NCI-H1436 treated with DMSO at 0.1 percent for 48 hours (cell line): Measurements from ENCODE around the gene PRR35.

Experiments
- DNase-seq: peaks from one replicate; lab custom pipeline; 2025; lab: John Stamatoyannopoulos, UW

Gene PRR35

DNA sequence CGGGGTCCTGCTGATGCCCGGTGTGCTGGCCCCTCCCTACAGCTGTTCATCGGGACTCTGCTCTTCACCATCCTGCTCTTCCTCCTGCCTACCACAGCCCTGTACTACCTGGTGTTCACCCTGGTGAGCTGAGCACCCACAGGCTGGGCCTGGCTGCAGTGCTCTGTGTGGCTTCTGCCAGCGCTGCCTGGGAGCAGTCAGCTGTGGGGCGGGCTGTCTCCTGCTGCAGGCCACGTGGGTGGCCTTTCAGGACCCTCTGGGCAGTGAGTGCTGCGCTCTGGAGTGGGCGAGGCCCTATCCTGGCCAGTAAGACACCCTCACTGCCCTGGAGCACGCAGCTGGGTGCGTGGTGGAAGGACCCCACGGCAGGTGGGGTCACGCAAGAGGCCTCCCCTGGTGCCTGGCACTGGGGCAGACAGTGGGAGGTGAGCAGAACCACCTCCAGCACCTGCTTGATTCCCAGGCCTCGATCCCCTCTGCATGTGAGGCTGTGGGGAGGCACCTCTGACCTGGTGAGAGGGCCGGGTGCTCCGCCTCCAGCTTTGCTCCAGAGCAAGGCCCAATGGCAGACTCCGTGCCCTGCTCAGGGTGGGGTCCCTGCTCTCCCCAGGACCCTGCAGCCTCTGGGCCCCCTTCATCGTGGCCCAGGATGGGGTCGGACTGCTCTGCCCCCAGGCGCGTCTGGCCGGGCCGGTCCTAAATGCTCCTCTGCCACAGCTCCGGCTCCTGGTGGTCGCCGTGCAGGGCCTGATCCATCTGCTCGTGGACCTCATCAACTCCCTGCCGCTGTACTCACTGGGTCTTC, 20.1 kb downstream of the PRR35 start:
- no peak for DNase-seq

DNA sequence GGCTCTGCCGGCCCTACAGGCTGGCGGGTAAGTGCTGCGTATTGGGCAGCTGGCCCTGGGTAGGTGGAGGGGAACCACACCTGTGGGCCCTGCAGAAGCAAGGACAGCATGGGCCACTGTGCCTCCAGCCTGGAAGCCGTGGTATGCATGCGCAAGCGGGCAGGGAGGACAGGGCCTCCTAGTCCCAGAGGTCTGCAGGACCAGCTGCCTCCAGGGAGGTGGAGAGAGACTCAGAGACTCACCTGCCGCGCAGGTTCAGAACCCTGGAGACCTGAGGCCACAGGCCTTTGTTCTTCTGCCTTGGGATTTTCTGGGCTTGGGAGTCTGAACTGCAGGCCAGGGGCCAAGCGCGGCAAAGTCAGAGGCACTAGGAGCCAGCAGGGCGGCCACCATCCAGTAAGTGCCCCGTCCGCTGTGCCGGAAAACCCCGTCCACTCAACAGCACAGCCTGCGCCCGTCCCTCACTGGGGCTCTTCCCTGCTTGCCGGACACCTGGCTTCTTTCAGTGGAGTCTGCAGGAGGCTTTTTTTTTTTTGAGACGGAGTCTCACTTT, 20.8 kb downstream of the PRR35 start:
- no peak for DNase-seq

DNA sequence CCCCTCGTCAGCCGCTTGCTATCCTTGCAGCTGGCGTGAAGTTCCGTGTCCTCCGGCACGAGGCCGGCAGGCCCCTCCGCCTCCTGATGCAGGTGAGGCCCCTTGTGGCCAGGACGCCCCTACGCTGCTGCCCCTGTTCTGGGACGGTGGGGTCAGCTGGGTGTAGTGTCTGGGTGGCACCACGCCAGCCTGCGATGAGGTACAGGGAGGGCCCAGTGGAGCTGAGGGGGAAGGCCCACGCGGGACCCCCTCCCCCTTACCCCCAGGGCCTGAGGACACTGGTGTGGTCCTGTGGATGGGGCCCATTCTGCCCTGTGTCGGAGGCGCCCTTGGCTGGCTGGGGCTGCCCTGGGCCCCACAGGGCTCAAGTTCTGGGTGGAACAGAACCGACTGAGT, 22.0 kb downstream of the PRR35 start:
- DNase-seq: no peak

DNA sequence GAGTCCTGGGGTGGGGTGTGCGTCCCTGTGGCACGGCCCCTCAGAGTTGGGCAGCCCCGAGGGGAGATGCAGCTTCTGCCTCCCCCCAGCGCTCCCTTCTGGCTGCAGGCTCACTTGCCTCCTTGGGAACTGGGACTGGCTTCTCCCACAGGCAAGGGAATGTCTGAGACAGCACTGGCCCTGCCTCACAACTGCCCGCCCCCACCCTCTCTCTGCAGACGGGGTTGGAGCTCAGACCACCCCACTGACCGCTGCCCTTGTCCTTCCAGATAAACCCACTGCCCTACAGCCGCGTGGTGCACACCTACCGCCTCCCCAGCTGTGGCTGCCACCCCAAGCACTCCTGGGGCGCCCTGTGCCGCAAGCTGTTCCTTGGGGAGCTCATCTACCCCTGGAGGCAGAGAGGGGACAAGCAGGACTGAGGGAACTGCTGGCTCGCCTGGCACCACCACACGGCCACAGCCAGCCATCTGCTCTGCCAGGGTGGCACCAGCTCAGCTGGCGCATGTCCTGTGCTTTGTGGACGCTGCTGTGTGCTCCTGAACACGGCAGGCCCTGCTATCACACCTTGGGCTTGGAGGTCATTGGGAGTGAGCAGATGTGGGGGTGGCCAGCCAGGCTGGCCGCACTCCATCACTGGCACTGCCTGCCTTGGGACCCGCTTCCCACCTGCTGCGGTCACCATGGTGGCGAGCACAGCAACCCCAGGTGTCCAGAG, 22.6 kb downstream of the PRR35 start:
- DNase-seq: no peak

DNA sequence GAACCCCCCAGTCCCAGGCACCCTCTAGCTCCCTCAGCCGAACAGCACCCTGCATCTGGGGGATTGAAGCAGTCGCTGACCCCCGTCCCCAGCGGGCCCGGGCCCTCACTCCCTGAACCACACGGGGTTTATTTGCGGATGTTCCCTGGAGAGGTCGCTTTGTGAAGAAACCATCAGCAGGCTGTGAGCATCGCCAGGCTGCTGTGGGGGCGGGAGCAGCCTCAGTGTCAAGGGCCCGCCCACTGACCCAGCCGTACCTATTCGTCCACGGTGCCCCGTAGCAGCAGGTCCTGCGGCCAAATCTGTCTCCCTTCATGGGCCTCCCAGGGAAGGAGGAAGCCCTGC, 23.2 kb downstream of the PRR35 start:
- DNase-seq: no peak

DNA sequence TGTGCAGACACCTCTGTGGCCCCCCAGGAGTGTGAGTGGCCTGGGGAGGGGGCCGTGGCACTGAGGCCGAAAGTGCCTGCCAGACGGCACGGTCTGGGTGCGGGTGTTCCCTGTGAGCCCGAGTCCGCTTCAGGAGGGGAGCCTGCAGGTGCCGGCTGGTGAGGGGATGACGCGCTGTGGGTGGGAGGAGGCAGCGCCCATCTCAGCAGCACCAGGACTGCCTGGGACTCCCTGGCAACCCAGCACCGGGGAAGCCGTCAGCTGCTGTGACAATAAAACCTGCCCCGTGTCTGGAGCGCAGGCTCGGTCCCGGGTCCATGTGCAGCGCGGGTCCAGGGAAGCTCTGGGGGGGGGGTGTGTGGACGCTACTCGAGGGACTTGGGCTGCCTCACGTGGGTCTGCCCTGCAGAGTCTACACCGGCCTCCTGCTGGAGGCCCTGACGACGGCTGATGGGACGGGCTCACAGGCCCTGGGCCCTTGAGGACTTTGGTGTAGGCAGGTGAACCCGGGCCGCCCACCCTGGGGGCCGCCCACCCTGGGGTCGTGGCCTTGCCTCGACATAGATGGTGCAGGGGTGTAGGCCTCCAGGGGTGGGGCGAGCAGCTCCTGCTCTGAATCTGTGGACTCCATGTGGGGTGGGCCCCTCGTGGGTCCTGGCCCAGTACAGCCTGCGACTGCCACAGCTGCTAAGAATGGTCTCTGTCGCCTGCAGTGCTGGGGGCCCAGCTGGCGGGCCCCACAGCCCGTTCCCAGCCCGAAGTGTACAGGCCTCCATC, 23.8 kb downstream of the PRR35 start:
- no peak for DNase-seq

DNA sequence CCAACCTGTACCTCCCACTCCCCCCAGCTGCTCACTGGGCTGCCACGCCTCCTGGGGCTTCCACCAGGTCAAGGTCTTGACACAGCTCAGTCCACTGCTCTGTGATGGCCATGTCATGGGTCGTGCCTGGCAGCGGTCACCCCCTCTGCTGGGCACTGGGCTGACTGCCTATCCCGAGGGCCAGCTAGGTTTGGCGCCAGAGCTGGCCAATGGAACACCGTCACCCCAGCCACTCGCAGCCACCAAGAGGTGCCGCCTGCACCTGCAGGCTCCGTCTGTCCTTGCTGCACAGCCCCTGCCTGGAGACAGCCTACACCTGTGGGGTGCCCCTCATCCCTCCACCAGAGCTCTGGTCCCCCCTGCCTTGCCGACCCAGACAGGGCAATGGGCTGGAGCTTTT, 25.2 kb downstream of the PRR35 start:
- no peak for DNase-seq

DNA sequence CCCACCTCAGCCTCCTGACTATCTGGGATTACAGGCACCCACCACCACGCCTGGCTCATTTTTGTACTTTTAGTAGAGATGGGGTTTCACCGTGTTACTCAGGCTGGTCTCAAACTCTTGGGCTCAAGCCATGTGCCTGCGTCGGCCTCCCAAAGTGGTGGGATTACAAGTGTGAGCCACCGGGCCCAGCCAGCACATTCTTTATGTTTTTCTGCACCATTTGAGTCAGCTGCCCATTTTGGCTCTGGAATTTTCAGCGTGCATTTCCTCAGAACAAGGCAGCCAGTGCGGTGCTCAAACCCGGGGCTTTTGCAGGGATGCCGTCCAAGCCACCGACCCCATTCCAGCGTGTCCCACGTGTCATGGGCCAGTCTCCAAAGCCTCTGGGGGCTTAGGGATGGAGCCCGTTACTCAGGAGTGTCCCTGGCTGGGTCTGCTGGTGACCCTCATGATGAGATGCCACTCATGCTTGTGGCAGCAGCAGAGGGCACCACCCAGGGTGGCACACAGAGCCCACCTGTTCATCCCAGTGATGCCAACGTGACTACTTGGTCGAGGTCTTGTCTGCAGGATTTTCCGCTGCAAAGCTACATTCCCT, 26.0 kb downstream of the PRR35 start:
- no peak for DNase-seq

DNA sequence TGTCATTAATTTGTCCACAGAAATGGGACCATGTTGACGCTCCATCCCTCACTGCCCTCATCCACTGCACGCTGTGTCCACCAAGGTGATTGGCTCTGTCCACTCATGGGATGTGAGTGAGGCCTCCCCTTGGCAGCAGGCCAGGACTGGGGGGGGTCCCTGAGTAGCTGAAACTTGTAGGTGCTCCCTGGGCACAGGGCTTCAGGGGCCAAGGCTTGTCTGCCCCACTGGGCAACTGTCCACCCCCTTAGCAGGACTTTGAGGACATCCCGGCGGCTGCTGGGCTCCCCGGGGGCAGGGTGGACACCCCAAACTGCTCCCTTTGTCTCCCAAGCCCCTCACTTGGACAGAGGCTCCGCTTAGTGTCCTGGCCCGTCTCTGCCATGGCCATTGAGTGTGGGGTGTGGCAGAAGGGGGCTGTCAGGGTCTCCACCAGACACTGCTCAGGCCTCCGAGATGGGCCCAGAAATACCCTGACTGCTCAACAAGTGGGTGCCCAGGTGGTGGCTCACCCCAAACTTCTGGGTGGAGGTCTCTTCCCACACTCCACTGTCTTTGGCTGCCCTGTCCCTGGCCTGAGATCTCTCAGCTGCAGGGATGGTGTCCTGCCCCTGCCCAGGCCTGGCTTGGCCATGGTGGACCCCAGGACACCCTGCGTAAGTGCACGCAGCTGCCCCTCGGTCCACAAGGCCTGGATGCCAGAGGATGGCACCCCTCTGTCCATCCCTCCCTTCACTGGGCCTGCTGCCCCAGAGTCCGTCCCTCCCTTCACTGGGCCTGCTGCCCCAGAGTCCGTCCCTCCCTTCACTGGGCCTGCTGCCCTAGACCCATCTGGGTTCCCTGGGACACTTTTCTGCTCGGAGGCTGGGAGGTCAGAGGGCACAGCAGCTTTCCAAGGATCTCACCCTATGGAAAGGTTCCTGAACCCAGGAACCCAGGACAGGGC, 26.7 kb downstream of the PRR35 start:
- DNase-seq: no peak

DNA sequence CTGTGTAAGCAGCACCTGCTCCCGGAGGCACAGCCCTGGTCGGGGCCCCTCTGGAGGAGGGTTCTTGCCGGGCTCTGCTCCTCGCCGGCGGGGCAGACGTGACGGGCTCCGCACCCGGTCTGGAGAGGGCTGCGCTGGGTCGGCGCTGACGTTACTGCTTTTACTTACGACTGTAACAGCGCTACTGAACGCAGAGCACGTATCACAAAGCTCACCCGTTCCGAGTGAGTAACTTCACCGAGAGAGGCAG, 28.4 kb downstream of the PRR35 start:
- DNase-seq: no peak

DNA sequence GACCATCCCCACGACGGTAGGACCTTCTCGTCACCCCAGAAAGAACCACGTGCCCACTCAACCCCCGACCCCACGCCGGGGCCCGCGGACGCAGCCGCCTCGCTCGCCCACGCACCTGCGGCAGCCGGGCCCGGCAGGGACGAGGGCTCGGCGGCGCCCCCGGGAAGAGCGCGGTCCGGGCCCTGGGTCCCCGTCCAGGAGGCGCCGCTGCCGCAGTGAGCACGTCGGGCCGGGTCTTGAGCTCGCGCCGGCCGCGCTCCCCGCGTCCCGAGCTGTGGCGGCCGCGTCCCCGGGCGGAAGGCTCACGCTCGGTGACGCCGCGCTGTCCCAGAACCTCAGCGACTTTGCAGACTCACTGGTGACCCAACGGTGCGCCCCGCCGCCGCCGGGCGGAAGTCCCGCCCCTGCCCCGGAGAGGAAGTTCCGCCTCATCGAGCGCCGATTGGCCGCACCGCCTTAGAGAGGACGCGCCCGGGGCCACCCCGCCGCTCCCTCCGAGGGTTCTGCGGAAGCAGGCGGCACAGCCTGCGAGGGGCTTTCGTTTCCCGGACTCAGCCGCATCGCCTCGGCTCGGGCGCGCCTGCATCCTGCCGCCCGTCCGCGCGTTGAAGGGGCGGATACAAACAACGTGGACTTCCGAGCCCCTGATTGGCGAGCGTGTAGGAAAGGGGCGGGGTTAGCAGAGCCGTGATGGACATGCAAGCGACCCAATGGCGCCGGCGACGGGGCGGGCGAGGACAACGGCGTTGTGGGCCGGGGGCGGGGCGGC, 28.9 kb downstream of the PRR35 start:
- peak; percentile 59 for DNase-seq

DNA sequence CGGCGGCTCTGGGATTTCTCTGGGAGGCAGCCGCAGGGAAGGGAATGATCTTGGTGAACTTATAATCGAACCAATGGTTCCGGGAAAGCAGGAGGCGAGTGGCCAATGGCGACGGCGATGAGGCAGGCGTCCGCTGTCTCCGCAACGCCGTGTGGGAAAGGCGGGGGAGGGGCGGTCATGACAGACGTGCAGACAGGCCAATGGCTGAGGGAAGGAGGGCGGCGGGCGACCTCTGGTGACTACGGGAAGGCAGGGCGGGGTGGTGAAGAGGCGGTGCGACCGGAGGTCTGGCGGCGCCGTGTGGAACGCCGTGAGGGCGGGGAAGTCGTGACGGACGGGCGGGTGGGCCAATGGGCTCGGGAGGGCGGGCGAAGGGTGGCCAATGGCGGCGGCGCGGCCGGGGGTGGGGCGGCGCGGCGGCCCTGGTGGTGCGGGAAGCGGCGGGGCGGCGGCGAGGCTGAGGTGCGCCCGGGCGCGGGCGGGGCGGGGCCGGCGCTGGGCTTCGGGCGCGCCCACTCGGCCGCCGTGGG, 29.5 kb downstream of the PRR35 start, which contains the start of gene RAB40C:
Gene RAB40C, plus strand, starts transcription at position 409 of the 530 bp plus-strand sequence. CDS start 226 bp downstream, outside the sequence.
- DNase-seq: peak; percentile 65

DNA sequence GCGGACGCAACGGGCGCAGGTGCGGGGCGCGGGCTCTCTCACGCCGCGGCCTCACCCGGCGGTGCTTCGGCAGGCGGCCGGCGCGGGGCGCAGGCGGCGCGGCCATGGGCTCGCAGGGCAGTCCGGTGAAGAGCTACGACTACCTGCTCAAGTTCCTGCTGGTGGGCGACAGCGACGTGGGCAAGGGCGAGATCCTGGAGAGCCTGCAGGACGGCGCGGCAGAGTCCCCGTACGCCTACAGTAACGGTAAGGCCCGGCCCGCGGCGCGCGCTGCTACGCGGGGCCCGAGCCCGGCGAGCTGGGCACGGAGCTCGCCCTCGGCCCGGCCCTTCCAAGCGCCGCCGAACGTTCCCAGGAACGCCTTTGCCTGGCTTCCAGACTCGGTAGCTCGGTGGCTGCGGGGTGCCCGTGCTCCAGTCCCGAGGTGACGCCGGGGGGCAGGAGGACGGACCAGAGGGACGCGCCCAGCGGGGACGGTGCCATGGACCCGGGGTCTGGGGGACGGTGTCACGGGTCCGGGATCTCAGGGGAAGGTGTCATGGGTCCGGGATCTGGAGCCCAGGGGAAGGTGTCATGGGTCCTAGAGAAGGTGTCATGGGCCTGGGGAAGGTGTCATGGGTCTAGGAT, 30.1 kb downstream of the PRR35 start:
- no peak for DNase-seq

DNA sequence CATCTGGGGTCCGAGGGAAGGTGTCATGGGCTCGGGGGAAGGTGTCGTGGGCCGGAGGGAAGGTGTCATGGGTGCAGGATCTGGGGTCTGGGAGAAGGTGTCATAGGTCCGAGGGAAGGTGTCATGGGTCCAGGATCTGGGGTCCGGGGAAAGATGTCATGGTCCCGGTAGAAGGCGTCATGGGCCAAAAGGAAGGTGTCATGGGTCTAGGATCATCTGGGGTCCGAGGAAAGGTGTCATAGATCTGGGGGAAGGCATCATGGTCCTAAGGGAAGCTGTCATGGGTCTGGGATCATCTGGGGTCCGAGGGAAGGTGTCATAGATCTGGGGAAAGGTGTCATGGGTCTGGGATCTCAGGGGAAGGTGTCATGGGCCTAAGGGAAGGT, 30.6 kb downstream of the PRR35 start:
- no peak for DNase-seq

DNA sequence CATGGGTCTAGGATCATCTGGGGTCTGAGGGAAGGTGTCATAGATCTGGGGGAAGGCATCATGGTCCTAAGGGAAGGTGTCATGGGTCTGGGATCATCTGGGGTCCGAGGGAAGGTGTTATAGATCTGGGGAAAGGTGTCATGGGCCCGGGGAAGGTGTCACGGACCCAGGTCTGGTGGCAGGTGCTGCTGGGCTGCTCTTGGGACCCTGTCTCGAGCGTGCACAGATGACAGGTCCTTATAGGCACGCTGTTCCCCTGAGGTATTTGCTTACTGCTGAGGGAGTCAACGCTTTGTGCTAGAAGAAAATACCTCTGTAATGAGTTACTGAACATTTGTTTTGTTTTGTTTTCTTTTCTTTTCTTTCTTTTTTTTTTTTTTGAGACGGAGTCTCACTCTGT, 31.0 kb downstream of the PRR35 start:
- DNase-seq: no peak

DNA sequence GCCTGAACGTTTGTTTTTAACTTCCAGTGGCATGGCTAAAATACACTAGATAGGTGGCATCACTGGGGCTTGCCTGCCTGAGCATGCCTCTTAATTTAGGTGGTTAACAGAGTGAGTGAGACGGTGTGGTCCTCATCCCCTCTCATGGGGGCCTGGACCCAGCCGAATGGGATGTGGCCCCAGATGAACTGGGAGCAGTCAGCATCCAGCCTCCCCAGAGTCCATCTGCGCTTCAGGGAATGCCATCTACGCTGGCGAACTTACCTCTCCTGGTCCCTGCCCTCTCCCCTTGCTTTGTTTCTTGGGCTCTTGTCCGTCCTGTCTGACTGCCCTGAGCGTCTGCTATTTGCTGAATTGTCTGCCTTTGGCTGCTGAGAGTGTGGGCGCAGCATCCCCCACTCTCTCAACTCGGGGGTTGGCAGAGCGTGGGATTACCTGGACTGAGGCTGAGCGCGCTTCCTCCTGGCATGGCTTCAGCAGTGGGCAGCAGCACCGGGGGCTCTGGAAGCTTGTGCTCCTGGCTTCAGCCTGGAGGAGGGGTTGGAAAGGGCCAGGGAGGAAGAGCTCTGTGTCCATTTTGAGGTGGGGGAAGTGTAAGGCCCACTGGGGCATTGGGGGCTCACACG, 31.8 kb downstream of the PRR35 start:
- DNase-seq: no peak

DNA sequence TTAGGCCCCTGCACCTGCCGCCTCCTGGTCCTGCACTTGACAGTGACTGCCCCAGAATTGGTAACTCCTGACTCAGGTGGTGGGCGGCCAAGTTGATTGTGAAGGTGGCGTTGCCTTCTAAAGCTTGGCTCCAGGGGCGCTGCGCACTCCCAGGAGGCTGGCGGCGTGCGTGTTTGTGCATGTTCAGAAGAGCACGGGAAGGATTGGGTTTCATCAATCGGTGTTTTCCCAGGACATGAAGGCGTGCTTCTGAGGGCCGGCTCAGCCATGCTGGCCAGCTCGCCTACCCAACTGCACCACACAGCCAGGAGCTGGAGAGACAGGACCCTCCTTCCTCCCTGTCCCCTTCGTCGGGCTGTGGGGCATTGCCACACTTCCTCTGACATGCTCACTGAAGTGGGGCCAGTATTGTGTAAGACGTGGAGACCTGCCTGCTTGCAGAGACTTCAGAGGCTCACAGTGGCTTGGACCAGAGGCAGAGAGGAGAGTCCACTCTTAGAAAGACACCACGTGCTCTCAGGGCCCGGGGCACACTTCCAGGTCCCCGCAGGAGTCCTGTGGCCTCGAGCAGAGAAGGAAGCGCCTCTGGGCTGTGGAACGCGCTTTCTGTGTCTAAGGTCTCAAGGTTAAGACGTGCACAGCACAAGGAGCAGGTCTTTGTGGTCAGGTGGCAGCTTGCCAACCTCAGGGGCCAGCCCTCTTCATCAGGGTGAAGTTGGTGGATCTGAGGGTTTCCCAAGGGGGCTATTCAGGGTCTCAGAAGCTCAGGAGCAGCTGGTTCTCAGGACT, 32.5 kb downstream of the PRR35 start:
- DNase-seq: peak; percentile 50

DNA sequence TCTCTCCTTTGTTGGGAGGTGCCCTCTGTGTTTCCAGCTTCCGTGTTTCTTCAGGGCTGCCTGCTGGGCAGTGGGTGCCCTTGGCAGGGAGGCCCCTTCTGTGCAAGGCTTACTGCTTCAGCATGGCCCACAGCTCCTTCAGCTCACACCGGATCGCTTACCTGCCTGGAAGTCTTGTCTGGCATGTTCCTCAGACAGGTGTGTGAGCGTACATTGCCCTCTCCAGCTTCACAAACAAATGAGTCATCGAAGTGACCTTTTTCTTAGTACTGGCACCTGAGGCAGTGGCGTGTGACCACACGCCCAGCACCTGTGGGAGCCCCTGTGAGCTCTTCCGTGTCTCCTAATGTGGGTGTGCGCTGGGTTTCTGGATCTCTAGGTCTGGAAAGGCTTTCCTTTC, 33.2 kb downstream of the PRR35 start:
- DNase-seq: no peak

DNA sequence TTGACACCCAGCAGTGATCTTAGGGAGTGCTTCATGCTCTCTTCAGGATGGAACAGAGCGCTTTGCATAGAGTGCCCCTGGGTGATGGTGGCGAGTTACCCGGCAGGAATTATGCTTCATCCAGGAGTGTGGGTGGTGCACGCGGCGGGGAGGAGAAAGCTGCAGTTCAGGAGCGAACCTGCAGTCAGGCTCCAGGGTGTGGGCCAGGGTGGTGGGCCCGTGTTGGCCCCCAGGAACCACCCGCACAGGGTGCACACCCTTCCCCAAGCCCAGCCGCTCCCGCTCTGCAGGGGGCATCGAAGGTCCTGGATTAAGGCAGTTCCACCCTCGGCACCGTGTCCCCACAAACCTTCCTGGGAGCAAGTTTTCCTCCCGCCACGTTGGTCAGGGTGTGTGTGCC, 33.6 kb downstream of the PRR35 start:
- no peak for DNase-seq
